ENCODE results near the gene C11orf65.

C11orf65 gene, protein sequence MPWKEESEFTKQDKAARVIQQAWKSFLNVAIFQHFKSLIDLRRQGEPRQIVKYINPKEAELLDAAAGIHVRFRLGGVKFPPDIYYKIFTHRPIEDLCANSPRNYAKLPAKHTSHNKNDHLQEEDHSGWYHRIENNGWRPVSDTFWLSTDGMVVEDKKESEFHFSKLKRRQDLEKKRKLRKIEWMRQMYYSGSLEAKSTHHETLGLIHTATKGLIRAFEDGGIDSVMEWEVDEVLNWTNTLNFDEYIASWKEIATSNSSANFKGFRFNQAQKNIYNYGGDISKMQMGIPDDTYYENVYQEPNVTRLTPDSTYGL

DNA sequence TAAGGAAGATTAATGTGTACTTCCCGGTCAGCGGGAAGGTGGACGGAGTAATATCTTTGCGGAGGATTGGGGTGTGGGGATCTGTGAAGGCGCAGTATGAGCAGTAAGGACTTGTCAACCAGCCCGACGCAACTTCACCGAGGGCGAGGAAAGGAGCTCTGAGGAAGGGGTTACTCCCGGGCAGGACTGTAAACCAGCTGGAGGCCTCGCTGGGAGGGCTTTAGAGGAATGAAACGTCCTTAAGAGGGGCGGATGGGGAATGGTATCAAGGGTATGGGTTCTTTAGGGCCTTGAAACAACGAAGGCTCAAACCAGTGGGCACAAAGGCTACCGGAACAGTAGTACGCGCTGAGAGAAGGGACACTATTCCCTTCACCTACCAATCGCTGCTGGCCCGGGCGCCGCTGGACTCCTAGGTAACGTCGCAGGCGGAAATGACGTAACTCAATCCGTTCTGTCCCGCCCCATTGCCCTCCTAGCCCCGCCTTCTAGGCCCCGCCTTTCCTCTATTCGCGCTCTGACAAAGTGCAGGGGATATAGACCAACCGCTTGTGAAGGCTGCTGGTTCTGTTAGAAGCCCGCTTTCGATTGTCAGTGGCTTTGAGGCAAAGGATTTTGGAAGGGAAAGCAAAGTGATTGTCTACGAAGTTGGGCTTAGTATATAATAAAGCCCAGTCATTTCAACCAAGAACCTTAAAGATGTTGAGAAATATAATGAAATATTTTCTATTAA is at the start of gene C11orf65:
Gene C11orf65, minus strand, starts transcription at position 439 of the 733 bp plus-strand sequence. CDS start 5,970 bp downstream, outside the sequence.
- DNase-seq (ENCODE audit: low read depth in 2 of 2) = peak; percentile 92

DNA sequence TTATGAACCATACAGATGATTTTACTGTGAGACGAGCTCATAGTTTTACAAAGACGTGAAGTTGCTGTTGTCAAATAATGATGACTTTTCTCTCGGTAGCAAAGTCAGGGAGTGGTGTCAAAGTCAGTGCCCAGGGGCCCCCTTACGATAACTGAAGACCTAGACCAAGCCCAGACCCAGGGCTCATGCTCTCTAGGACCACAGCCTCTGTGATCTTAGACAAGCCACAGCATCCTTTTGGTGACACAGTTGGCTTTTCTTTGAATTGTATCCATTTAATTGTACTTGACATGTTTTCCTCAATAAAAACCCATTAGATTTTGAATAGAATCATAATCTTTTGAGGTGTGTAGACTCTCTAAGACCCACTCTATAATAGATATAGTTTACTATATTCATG is 48.8 kb upstream of the C11orf65 start:
- no peak for DNase-seq (ENCODE audit: low read depth in 2 of 2)

DNA sequence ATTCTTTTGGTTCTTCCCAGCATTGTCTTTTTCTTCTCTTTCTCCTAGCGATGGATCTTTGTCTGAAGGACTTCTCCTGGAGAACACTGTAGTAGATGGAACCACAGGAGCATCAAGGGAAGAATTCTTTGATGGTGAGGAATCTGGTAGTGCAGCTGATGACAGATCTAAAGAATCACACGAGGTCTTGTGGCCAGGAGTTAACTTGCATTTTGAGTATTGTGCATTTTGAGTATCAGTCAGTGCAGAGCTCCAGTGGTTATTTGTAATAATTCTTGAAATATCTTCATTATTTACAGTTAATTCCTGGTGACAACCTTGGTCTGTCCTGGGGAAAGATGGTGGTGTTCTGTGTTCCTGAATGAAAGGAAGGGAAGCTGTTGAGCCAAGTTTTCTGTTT is 45.4 kb upstream of the C11orf65 start:
- DNase-seq (ENCODE audit: low read depth in 2 of 2) = no peak

GRCh38 chr11:108511851-108512474 is 44.6 kb upstream of the C11orf65 start:
- no peak for DNase-seq (ENCODE audit: low read depth in 2 of 2)

- no peak for DNase-seq (ENCODE audit: low read depth in 2 of 2)
These were observed 41.6 kb upstream of the C11orf65 start for GRCh38 chr11:108508653-108509593.

GRCh38 chr11:108501396-108501795 is 34.1 kb upstream of the C11orf65 start:
- no peak for DNase-seq (ENCODE audit: low read depth in 2 of 2)

DNA sequence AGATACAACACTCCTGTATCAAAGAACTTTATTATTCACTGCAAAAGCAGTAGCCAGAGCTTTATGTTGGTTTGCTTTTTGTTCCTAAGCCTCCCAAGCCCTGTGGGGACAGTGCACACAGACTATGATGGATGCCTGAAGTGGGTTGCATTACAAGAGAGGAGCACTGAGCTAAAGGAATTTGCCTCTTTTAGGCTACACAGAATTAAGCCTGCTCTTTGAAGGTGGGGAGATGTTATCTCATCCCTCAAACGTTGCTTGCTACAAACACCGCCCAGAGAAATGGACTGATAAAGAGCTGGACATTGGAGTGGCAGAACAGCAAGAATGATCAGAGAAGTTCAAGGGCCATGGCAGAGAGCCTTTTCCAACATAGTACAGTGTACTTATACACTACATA is 33.4 kb upstream of the C11orf65 start:
- DNase-seq (ENCODE audit: low read depth in 2 of 2) = no peak

DNA sequence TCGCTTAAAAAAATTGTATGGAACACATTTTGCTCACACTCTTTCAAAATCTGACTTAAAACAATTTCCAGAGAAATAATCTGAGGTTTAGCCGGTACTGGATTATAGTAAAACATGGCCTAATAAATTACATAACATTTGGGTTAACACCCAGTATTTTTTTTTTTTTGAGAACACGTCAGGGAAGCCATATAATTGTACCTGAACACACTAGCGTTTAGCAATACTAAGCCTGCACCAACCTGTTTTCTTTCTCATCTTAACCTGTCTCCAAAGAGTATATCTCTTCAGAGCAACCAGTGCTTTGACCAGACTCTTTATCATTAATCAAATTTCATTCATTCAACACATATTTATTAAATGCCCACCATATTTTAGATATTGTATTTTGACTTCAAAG is 32.8 kb upstream of the C11orf65 start:
- no peak for DNase-seq (ENCODE audit: low read depth in 2 of 2)

GRCh38 chr11:108498816-108499408 is 31.6 kb upstream of the C11orf65 start:
- no peak for DNase-seq (ENCODE audit: low read depth in 2 of 2)

GRCh38 chr11:108498046-108498815 is 30.9 kb upstream of the C11orf65 start, which contains the start of gene POGLUT3:
POGLUT3 (minus strand) TSS chr11:108498384; CDS start chr11:108498366, 18 bp downstream.
- DNase-seq (ENCODE audit: low read depth in 2 of 2) = peak; percentile 22 to 37

- peak; percentile 50 to 65 for DNase-seq (ENCODE audit: low read depth in 2 of 2)
These were observed 30.2 kb upstream of the C11orf65 start for GRCh38 chr11:108497317-108498045.

- DNase-seq (ENCODE audit: low read depth in 2 of 2) = no peak
These were observed 29.4 kb upstream of the C11orf65 start for GRCh38 chr11:108496643-108497256.

GRCh38 chr11:108495326-108495725 is 28.0 kb upstream of the C11orf65 start:
- no peak for DNase-seq (ENCODE audit: low read depth in 2 of 2)

GRCh38 chr11:108494182-108494581 is 26.9 kb upstream of the C11orf65 start:
- DNase-seq (ENCODE audit: low read depth in 2 of 2) = no peak

- DNase-seq (ENCODE audit: low read depth in 2 of 2) = no peak
These were observed 24.6 kb upstream of the C11orf65 start for GRCh38 chr11:108491936-108492335.

GRCh38 chr11:108486828-108487227 is 19.5 kb upstream of the C11orf65 start:
- no peak for DNase-seq (ENCODE audit: low read depth in 2 of 2)

- DNase-seq (ENCODE audit: low read depth in 2 of 2) = no peak
These were observed 19.0 kb upstream of the C11orf65 start for GRCh38 chr11:108486331-108486730.

DNA sequence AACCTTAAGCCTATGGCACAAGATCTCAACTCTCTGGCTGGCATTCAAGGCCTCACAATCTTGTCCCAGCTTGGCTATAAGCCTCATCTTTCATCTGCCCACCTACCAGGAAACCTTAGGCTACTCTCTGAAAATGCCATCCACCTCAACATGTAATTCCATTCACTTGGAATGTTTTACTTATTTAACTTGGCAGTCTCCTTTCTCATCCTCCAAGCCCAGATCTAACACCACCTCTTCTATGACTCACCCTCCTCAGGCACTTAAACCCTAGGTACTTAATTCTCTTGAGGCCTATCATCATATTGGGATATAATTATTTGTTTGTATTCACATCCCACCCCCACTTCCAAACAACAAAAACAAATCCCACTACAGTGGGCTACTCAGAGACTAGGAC is 15.8 kb upstream of the C11orf65 start:
- no peak for DNase-seq (ENCODE audit: low read depth in 2 of 2)

Measured in stimulated activated CD4-positive, alpha-beta T cell treated with anti-CD3 and anti-CD28 coated beads, Interleukin-4, amount 100 ng/mL, for 48 hours (primary cell).